DMS153 treated with DMSO at 0.1 percent for 48 hours (cell line): ENCODE results near the gene USP49.
"Not testable (repeated sequence)": the region's sequence is repeated elsewhere in the genome, so short reads cannot be mapped to it uniquely, and the experiment has no call there.

Source experiments
- DNase-seq: peaks from one replicate; lab custom pipeline; 2025; ENCODE audit not compliant: unreplicated experiment; lab: John Stamatoyannopoulos, UW

The USP49 gene

DNA sequence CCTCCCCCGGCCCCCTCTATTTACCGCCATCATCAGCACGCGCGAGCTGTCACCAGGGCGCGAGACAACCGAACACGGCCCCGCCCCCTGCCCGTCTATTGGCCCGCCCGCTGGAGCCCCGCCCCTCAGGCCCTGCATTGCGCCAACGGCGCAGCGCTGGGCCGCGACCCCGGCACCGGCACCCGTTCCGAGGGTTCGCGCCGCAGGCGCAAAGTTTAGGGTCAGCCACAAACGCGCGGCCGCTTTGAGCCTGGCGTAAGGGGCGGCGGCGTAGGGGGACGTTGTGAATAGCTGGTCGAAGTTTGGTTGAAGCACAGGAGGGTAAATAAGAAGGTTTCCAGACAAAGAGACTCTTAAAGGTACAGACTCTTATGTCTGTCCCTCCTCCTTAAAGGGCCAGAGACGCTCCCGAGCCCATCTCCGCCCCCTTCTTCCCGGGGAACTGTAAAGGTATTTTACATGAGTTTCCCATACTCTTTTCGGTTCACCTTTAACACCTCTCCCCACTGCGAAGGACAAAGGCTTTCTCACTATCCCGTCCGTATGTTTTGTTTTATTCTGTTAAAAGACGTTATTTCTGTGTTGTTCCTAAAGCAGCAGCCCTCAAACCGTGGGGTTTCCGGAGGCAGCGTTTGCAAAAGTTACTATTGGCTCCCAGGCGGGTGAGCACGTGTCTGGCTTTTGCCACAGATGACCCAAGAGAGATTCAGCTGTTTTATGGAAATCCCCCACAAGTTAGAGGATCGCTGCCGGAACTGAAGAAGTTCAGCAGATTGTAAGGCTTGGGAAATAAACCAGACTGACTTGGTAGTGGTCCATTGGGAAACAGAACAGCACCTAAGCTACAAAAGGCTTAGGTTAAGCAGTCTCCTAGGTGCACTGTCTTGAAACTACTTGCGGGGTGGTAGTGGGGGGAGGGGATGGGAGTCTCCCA is at the start of gene USP49:
Gene USP49, minus strand, starts transcription at position 76 of the 934 bp plus-strand sequence. CDS start 88,392 bp downstream, outside the sequence.
- peak; percentile 89 for DNase-seq

DNA sequence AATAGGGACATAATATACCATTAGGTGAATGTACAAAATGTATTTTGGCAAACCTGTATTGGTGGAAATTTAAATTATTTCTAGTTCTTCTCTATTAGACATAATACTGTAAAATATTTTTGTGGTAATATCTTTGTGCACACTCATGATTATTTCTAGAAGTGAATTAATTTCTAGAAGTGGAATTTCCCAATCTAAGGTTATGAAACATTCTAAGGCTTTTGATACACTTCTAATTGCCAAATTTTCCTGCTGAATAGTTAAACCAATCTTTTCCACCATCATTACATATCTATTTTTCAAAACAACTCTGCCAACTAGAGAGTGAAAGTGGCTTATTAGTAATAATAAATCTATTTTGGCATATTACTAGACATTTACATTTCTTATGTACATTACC is 48.3 kb upstream of the USP49 start:
- DNase-seq = no peak

DNA sequence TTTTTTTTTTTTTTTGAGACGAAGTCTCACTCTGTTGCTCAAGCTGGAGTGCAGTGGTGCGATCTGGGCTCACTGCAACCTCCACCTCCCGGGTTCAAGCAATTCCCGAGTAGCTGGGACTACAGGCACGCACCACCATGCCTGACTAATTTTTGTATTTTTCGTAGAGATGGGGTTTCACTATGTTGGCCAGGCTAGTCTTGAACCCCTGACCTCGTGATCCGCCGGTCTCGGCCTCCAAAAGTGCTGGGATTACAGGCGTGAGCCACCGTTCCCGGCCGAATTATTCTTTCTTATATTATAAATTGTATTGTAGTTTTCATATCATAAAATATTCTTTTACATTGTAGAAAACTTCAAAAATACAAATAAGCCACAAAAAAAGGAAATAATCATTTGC is 47.7 kb upstream of the USP49 start:
- DNase-seq = not testable (repeated sequence)

DNA sequence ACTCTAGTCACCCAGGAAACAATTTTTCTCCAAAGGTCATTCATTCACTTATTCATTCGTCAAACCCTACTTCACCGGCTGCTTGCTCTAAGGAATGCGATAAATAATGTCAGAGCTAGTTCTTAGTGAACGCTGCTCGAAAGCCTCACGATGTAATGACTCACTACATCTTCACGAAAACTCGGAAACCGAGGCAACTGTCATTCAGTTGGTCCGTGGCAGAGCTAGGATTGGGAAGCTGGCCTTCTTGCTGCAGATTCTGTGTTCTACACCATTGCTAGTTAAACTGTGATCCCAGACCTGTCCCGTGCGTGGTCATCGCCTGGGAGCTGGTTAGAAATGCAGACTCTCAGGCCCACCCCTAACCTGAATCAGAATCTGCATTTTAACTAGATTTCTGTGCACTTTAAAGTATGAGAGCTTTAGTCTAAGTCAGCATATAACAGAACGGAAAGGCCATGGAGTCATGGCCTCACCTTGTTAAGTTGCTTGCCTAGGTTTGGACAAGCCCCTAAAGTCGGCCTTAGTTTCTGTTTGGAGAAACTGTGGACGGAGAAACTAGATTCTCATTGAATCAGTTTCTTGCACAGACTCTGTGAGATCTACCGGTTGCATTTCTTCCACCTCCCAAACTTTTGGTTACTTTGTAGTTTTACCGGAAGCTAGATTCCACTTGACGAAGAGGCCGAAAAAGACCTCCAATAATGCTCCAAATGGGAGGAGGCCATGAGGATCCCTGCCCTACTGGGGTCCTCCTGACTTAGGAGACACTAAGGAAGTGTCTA is 47.1 kb upstream of the USP49 start:
- DNase-seq = no peak

DNA sequence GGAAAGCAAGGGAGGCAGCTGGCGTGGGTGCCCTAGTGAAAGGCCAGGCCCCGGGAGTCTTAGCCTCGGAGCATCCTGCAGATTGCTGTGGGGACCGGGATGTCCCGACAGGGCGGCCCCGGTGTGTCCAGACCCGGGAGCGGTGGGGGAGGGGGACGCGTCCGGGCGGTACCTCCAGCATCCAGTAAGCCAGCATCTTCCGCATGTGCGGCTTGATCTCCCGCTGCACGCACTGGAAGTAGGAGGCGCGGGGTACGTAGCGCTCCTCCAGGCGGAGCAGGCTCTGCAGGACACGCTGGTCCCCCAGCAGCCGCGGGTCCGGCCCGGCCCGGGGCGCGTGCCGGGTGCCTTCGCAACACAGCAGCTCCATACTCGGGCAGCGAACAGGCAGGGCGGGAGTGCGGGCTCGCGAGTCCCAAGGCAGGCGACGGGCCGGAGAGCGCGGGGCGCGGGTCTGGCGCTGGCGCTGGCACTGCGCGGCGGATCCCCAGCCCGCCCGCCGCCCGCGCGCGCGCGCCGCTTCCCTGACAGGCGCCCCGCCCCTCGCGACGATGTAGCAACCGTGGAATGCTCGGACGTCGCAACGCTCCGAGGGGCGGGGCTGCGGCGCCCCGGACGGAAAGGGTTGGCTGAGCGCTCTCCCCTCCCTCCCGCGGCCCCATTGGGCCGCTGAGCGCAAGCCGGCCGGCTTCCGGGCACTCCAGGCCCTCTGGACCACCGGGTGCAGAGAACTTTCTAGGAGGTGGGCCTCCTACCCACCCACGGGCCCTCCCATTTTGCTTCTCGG is 46.3 kb upstream of the USP49 start, which contains the start of gene CCND3:
Gene CCND3, minus strand, starts transcription at position 529 of the 787 bp plus-strand sequence. Its CDS starts 159 bp downstream, at position 370.
- DNase-seq = peak; percentile 67

DNA sequence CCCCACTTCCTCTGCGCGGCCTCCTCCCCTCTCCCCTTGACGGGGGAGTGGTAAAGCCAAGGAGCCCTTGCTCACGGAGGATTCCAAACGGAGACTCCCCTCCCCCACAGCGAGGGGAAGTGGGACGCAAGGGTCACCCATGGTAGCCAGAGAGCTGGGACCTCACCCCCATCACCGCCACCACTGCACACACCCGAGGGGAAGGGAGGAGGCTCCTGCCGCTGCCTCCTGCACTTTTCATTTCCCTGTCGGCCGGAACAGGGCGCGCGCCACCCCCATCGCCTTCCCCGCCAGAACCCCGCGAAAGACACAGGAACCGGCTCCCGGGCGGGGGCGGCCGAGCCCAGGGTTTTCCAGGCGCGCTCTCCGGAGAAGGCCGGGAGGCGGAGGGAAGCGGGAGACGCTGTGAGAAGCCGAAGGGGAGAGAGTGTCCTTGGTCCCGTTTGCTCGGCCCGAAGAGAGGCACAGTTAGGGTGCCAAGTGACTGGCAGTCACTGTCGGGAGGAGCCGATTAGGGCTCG is 45.6 kb upstream of the USP49 start:
- DNase-seq = no peak

DNA sequence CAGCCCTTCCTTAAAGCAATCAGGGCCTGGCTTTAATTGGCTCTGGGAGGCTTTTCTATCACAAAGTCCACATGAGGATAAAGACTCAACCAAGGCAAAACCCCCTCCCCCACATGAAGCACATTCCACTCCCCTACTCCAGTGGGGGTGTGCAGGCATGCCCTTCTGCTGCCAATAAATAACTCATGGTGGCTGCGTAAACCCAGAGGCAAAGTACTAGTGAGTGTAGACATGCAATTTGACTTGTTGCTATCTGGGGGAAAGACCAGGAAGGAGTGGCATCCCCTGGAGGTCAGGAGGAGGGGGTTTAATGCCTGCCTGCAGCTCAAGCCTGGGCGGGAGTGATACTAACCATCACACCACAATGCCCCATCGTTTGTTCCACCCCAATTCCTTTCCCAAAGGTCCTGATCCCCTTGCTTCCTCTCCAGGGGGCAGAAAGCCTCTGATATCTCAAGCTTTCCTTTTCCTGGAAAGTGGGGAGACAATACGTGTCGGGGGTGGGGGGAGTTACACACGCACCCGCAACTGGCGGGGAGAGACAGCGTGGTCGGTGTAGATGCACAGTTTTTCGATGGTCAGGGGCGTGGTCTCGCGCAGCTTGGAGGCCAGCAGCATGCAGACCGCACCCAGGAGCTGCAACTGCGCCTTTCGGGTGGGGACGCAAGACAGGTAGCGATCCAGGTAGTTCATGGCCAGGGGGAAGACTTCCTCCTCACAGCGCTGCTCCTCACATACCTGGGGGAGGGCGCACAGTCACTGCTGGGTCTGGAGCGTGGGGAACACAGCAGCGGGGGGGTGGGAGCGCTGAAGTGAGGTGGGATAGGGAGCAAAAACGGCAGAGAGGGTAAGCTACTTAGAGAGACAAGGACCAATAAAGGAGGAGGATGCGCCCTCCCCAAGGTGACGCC is 44.9 kb upstream of the USP49 start:
- DNase-seq = no peak

DNA sequence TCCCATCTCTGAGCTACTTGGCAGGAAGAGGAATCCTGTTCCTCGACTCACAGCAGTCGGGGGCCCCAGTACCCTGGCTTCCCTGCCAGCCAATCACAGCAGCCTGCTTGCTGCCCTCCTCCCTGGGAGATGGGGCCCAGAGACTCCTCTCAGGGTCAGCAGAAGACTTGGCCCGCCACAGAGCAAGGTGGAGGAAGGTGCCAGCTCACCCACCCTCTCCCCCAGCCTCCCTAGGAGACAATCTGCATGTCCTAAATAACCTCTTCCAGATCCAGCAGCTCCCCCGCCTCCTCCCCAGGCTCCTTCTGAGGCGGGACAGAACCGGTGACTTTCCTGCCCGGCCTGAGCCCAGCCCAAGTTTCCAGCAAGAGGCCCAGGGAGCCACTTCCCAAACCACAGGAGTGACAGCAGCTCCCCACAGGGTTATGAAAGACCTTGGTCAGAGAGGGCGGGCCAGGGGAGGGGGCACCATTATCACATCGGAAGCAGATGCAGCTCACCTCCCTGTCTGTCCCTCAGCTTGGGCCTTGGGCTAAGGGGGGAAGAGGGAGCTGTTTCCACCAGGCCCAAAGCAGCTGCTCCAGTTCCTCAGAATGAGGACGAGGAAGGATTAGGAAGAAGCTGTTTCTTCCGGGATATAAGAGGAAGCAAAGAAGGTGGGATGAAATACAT is 44.1 kb upstream of the USP49 start:
- DNase-seq = no peak

DNA sequence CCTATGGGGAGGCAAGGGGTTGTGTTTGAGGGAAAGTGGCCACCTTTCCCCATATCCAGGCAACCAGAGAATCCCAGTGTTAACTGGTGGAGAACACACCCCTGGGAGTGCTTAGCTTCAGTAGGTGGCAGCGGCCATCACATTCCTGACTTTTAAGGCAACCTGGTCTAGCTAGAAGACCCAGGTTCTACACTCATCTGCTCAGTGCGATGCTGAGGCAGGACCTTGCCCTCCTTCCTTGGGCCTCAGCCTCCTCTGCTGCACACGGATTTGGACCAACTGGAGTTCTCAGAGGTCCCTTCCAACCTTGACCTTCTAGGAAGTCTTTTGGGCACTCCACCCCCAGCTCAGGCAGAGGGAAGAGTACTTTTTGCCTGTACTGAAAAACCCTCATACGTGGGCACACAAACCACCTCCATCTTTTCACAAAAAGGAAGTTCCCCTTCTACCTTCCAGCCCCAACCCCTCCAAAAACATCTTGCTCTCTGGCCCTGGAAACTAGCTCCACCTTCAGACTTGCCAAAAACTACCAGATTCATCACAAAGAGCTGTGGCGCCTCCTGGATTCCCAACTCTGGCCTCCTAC is 43.5 kb upstream of the USP49 start:
- DNase-seq = no peak

DNA sequence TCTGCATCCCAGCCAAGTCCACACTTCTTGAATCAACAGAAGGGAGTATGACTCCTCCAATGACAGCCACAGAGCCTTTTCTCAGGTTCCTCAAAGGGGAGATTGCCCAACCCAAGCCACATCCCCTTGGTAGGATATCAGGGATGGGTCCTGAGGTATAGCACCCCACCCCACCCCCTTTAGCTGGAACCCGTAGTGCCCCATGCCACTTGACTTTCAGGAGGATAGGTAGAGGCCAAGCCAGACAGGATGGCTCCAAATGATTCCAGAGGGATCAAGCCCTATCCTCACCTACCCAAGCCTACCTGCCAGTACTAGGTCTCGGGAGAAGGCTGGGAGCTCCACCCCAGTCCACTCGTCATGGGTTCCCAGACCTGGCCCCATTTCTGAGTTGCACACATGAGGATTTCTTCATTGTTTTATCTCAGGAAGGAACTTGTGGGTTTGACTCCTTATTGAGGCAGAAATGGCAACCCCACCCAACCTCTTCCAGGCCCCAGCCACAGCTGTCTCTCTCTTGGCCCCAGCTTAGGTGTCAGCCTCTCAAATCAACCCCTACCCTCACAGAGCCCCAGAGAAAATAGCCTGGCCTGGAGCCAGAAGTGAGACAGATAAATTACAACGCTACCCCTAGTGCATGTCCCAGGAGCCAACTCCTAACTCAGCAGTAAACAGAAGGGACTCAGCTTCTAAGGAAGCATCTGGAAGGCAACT is 42.8 kb upstream of the USP49 start:
- no peak for DNase-seq

DNA sequence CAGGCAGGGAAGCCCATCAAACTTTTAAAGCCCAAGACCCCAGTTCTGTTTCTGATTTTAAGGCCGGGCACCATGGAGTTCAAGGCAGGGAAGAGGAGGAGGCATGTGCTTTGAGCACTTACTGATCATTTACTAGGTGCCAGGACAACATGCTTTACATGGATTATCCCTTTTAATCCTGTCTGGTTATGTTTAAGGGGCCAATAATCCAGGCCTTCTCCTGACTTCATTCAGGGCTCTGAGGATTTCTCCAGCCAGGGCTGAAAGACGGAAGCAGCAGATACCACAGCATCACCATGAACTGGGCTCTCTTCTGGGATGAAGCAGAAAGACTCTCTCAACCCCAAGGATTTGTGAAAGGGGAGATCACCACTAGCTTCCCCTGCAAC is 42.3 kb upstream of the USP49 start:
- DNase-seq = no peak

DNA sequence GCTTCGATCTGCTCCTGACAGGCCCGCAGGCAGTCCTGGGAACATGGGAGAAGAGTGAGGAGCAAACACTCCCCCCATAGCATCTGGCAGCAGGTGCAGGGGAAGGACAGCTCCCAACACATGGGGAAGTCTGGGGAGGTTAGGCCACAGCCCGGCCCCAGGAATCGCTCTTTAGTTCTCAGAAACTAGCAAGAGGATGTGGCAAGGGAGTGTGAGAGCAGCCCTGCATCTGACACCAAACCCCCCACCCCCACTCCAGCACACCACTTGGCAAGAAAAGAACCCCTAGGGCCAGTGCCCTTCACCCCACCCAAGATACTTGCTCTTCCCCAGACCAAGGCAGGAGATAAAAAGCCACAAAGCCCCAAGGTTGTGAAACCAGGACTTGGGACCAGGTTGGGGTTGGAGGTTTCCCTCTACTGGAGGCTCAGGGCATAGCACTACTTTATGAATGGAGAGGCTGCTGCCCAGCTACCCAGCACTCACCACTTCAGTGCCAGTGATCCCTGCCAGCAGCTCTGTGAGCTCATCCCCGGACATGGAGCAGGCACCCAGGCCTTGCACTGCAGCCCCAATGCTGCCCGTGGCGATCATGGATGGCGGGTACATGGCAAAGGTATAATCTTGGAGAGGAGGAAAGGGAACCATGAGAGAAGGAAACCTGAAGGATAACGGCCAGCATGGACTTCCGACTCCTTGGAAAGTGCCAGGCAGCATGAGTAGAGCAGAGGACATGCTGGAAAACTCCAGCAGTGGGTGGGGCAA is 41.1 kb upstream of the USP49 start:
- DNase-seq = peak; percentile 36

DNA sequence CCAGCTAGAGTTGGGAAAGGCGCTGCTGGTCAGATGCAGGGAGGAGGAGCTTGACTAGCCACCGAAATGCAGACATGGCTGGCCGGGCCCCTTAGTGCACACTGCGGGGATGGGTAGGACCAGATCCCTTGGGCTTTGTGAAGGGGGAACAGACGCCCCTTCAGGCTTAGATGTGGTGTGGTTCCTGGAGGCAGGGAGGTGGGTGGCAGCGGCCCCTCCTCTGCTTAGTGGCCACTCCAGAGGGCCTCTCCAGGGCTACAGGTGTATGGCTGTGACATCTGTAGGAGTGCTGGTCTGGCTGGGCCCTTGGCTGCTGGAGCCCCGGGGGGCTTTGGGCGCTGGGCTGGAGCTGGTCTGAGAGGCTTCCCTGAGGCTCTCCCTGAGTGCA is 40.5 kb upstream of the USP49 start:
- no peak for DNase-seq

DNA sequence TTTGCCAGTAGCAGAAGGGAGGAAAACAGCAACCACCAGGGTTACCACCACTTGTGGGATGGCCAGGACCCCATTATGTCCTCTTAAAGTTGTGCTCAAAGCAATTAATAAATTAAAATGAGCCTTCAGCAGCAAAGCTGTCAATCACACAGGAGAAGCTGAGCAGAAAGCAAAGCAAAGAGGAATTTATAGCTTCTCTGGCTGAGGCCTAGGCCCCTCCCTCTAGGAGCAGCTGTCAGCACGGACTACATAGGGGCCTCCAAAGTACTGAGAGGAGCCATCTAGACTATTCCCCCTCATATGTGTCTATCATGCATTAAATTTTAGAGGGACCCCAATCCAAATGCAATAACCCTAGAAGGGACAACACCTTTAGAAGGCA is 40.0 kb upstream of the USP49 start:
- DNase-seq = no peak

DNA sequence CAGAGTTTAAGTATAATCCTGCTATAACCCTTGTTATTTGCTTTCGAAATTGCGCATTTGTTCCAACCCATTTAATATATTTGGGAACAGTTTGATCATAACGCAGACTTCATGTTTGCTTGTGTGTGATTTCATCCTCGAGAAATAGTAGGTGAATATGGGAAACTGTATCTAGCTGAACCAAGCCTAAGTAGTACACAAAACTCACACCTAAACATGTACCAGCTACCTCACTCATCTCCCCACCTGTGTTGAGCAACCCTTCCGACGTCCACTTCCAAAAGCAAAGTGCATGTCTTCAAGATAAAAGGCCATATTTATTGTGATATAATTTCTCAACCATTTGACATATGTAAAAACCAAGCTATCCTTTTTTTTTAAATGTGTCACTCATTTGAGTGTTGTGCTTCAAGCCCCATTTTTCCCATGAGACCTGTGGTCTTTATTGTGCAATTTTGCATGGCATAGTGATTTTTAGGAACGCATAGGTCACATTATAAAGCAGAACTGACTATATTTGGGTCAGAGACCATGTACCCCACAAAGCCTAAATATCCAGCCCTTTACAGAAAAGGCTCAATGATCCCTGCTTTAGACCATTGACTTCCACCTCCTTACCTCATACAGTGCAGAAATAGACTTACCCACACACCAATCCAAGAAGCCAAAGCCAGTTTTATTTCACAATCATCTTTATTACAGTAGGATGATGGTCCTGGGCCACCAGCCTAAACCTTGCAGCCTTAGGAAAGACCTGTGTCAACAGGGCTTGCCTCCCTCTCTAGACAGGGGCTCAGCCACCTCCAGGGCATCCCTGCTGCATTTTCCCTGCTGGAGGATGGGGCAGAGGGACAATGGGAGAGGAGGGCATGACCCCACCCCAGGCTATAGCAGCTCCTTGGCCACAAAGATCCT is 39.4 kb upstream of the USP49 start:
- no peak for DNase-seq

DNA sequence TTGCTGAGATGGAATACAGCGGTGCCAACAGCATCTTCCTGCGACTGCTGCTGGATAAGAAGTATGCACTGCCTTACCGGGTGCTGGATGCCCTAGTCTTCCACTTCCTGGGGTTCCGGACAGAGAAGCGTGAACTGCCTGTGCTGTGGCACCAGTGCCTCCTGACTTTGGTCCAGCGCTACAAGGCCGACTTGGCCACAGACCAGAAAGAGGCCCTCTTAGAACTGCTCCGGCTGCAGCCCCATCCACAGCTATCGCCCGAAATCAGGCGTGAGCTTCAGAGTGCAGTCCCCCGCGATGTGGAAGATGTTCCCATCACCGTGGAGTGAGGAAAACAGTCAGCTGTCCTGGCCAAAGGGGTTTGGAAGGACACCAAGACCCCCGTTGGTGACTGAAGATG is 37.2 kb upstream of the USP49 start:
- no peak for DNase-seq

DNA sequence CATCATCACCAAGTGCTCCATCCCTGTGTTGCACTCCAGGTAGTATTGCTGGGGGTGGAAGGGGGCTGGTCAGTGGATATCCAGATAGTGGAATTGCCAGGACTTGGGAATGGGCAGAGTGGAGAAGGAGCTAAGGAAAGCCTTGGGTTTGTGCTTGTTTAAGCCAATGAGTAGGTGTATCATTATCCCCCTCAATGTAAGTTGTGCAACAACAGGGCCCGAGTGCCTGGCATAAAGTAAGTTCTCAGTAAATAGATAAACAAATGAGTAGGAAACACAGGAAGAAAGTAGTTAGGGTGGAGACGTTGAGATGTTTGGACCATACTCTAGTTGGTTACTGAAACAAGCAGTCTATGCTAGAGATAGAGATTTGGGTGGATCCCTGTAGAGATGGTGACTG is 36.6 kb upstream of the USP49 start:
- DNase-seq = no peak
